Measurements from ENCODE around the gene TUBAL3. TPM values are rescaled to one million over a fixed set of nuclear protein-coding genes. Genes with fewer than 3 reads are reported as not detected.
A peak's percentile ranks its signal among the peaks of the same experiment; 100 is the strongest.

TUBAL3 gene
- total and polyA plus RNA-seq, 9 of the 15 experiments (the other 6 are each of a cell fraction or from before 2014, with no cell fraction given): 5.5 to 10.1 (median 6.9) TPM

DNA sequence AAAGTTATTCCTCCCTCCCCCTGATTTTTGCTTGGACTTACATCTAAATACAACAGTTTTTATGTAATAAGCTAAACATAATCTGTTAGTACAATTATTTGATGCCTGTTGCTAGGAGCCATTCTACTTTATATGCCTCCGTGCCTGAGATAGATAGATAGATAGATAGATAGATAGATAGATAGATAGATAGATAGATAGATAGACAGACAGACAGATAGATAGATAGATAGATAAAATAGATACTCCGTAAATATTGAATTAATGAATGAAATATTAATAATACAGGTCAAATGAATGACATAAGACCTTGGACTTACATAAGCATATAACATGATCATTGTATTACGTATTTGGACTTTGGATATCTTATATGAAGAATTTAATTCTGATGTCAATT, 30.7 kb upstream of the TUBAL3 start:
- ATAC-seq: no peak
- POLR2A ChIA-PET: interaction anchor here (1.8 kb wide), 1 partner anchor 11 kb away, joined by 6 read pairs; no protein-coding TSS in a partner anchor

More for the DNA sequence above, 30.7 kb upstream of the TUBAL3 start:
- H3K4me1 ChIP-seq (replicated peaks in 1 of 2; ENCODE audit: control insufficient read depth in 2 of 2, insufficient read depth in 2 of 2, low read length in 2 of 2): peaks cover 0 to 7% of the 10 kb centered on the region in 2 experiments; a peak in 2 of 5 replicates
- H4K20me1 ChIP-seq (replicated peaks; ENCODE audit: control insufficient read depth, insufficient read depth, low read length): 0 out of 2 replicates have a peak, but pooled peaks cover 3% of the 10 kb centered on the region
- H2AFZ ChIP-seq (ENCODE audit: low read depth, low read length): no peak overlapping the region
- FAIRE-seq (no peak), DNase-seq (ENCODE audit: extremely low read depth in 1 of 4, low spot score in 3 of 4) (no peak)
- H3K36me3 ChIP-seq (ENCODE audit: control insufficient read depth, insufficient read depth, low read length): peaks cover 54% of the 10 kb centered on the region
- H3K4me2 ChIP-seq (ENCODE audit: insufficient read depth, low read length): no peak overlapping the region
- H3K79me2 ChIP-seq (ENCODE audit: control insufficient read depth, insufficient read depth, low read length): peaks cover 65% of the 10 kb centered on the region
- H3K4me3 ChIP-seq: no peak overlapping the region
- WGBS (ENCODE audit: insufficient coverage, low coverage, missing lambda C conversion rate): 79% methylated on average over 3 of the region's 3 CpGs
- TF ChIP-seq MEF2A (IDR thresholded peaks at IDR 0.05; ENCODE audit: control insufficient read depth, low read depth, low read length) (no peak), KDM1A (IDR thresholded peaks at IDR 0.05) (no peak), ZNF436 (CRISPR knock-in tag; IDR thresholded peaks at IDR 0.05) (no peak), NFIX (CRISPR knock-in tag; IDR thresholded peaks at IDR 0.05; ENCODE audit: low read depth) (no peak), ZNF224 (CRISPR knock-in tag; IDR thresholded peaks at IDR 0.05) (no peak), GATAD2B (IDR thresholded peaks at IDR 0.05; ENCODE audit: borderline replicate concordance) (peak; percentile 57; the same call in 1 of the 2 replicates), BDP1 (IDR thresholded peaks at IDR 0.05; ENCODE audit: insufficient read depth, insufficient read length) (no peak), MCM2 (IDR thresholded peaks at IDR 0.05; ENCODE audit: low read depth) (no peak), NR2F6 (CRISPR knock-in tag; IDR thresholded peaks at IDR 0.05) (no peak), DACH1 (IDR thresholded peaks at IDR 0.05; ENCODE audit: partially characterized antibody) (peak; percentile 98), CHD1 (IDR thresholded peaks at IDR 0.05; ENCODE audit: low read length) (no peak), MCM5 (IDR thresholded peaks at IDR 0.05; ENCODE audit: low read depth) (no peak), FOXJ2 (tag; IDR thresholded peaks at IDR 0.05) (no peak), HOXB6 (CRISPR knock-in tag; IDR thresholded peaks at IDR 0.05; ENCODE audit: borderline replicate concordance) (no peak), SMAD4 (CRISPR knock-in tag; conservative IDR thresholded peaks at IDR 0.05) (no peak)
- TF ChIP-seq, protein P1, sequence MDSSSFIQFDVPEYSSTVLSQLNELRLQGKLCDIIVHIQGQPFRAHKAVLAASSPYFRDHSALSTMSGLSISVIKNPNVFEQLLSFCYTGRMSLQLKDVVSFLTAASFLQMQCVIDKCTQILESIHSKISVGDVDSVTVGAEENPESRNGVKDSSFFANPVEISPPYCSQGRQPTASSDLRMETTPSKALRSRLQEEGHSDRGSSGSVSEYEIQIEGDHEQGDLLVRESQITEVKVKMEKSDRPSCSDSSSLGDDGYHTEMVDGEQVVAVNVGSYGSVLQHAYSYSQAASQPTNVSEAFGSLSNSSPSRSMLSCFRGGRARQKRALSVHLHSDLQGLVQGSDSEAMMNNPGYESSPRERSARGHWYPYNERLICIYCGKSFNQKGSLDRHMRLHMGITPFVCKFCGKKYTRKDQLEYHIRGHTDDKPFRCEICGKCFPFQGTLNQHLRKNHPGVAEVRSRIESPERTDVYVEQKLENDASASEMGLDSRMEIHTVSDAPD (CRISPR knock-in tag; IDR thresholded peaks at IDR 0.05): no peak
- TF ChIP-seq, protein P2, sequence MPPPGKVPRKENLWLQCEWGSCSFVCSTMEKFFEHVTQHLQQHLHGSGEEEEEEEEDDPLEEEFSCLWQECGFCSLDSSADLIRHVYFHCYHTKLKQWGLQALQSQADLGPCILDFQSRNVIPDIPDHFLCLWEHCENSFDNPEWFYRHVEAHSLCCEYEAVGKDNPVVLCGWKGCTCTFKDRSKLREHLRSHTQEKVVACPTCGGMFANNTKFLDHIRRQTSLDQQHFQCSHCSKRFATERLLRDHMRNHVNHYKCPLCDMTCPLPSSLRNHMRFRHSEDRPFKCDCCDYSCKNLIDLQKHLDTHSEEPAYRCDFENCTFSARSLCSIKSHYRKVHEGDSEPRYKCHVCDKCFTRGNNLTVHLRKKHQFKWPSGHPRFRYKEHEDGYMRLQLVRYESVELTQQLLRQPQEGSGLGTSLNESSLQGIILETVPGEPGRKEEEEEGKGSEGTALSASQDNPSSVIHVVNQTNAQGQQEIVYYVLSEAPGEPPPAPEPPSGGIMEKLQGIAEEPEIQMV (tag; conservative IDR thresholded peaks at IDR 0.05; ENCODE audit: low read depth): no peak
- TF ChIP-seq, protein P3, sequence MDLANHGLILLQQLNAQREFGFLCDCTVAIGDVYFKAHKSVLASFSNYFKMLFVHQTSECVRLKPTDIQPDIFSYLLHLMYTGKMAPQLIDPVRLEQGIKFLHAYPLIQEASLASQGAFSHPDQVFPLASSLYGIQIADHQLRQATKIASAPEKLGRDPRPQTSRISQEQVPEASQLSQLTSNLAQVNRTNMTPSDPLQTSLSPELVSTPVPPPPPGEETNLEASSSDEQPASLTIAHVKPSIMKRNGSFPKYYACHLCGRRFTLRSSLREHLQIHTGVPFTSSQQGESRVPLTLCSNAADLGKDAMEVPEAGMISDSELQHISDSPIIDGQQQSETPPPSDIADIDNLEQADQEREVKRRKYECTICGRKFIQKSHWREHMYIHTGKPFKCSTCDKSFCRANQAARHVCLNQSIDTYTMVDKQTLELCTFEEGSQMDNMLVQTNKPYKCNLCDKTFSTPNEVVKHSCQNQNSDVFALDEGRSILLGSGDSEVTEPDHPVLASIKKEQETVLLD (IDR thresholded peaks at IDR 0.05): peak; percentile 84; the same call in 1 of the 2 replicates
- H3K9ac ChIP-seq (ENCODE audit: insufficient read depth in 1 of 2, low read depth in 2 of 2, low read length in 2 of 2): no peak overlapping the region
- no peak overlapping the region for H3K27ac ChIP-seq (ENCODE audit: extremely low read depth, low read depth, low read length)
- no peaks in the 10 kb centered on the region for H3K9me1 ChIP-seq (ENCODE audit: control insufficient read depth, insufficient read depth, low read length)
- H3K27me3 ChIP-seq (ENCODE audit: control insufficient read depth in 2 of 2, insufficient read depth in 2 of 2, low read length in 2 of 2): no peaks in the 10 kb centered on the region
- BruUV-seq (replicated peaks): no TSS peak
- intact Hi-C loops (cut with micrococcal nuclease) (loop anchor here (10.0 kb wide), 3 partner anchors 141 to 591 kb away; no protein-coding TSS in a partner anchor), in situ Hi-C loops (cut with MboI) (no loop called here)
- CTCF ChIA-PET (ENCODE audit: low intra/inter-chr PET ratio): interaction anchor here (3.6 kb wide), 1 partner anchor 619 kb away, joined by 39 read pairs; no protein-coding TSS in a partner anchor
- no peaks in the 10 kb centered on the region for H3K9me3 ChIP-seq (replicated peaks; ENCODE audit: control insufficient read depth, insufficient read depth, low read depth, low read length)

Measured in K562 (cell line).